HPDE6-E6E7 (cell line): Measurements from ENCODE around the gene FRMD4B.

Experiments
- DNase-seq: peaks from one replicate; pipeline ENCODE4 v3.0.0; 2011; ENCODE audit warnings: missing footprints; ENCODE audit errors: extremely low spot score

Gene FRMD4B

DNA sequence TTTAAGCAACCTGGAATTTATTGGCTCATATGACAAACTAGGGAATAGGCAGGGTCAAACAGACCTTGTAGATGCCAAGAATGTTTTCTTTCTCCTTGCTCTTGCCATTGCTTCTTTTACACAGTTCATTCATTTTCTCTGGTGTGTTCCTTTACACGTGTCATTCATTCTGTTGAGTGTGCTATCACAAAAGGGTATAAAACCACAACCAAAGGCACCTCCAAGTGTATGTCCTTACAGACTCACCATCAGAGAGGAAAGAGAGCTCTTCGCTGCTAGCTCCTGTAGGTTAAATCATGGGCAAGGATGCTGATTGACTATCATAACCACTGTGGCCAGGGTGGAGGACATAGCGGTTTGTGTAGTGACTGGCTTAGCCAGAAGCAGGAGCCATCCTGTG is 19.2 kb upstream of the FRMD4B start:
- no peak for DNase-seq

DNA sequence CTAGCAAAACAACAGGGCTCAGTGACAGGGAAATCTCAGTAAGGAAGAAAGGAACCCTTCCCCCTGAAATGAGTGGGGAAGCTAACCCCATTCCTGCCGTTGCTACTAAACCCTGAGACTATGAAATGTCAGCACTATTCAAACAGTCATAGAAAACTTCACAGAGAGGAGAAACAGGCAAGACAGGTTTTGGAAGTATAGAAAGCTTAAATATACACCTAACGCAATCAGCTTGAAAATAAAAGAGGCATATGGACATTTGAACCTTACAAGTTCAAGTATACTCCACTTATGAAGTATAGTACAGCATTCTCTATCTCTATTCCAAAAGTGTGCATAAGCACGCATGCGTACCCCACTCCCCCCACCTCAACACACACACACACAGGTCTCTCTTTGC is 17.6 kb upstream of the FRMD4B start:
- DNase-seq = peak; percentile 2

DNA sequence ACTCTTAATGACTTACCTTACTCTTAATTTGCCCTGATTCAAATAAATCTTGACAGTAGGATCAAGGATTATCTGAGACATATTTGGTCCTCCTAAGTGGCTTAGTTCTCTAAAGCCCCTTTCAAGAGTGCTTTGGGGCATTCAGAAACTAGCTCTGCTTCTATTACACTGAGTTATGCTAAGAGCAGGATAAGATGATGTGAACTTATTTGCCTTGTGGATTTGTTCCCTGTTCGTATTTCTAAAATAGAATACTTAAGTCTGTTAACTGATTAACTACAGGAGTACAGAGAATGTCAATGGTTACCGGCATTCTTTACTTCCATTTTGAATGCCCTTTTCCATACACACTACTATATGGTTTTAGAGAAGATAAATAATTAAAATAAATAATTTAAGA is 14.8 kb upstream of the FRMD4B start:
- DNase-seq = no peak

DNA sequence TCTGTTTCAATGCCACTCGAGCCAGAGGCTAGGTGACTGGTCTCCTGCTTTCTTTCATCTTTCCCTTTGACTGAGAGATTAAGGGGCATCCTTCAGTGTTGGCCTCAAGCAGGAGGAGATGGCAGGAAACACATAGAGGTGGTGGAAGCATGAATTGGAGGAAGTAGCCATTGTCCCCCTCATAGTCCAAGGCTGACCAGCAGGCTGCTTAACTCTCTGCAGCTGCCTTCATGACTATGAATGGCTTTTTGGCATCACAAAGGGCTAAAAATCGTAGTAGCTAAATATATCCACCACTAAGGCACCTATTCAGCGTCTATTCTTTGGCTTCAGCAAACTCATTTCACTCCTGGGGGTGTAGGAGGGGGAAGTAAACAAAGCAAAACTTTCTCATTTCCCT is 7.0 kb upstream of the FRMD4B start:
- DNase-seq = no peak

DNA sequence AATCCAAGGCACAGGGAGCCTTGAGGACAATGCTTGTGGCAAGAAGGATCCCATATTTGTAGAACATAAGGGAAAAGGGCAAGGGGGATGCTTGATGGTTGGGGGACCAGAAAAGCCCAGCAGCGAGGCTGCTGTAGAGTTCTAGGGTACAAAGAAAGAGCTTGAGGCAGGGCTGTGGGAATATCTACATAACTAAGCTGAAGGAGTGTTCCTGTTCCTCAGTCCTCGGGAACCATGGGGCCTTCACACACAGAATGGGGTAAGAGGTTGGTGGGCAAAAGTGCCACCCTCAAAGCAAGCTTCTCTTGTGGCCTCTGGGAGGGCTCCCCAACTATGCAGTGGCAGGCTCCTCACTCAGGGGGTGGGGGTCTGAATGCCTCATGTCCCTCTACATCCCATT is 6.5 kb upstream of the FRMD4B start:
- DNase-seq = no peak

DNA sequence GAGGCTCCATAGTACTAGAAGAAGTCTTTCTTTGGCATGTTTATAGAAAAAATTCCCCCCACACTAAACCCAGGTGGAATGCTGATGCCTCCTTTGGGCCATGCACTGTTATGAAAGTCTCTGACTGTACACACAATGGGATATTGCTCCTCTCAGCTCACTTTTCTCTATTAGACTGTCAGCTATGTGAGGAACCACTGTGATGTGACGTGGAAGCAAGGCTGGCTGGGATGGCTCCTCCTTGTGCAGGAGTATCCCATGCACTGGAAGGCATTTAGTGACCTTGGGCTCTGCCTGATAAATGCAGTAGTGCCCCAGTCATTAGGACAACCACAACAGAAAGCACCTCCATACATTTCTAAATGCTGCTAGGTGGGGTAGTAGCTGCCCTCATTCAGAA is 5.7 kb upstream of the FRMD4B start:
- no peak for DNase-seq

DNA sequence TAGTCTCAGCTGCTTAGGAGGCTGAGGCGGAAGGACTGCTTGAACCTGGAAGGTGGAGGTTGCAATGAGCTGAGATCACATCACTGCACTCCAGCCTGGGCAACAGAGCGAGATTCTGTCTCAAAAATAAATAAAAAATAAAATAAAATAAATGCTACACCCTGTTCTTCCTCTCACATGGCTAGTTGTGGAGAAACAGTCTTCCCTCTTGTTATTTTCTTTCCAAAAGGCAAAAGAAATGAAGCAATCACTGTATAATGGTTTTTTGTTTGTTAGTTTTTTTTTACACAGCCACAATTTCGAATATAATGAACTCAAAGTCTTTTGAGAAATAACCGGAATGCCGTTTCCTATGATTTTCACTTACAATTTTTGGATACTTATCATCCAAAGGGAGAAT is 4.9 kb upstream of the FRMD4B start:
- no peak for DNase-seq

DNA sequence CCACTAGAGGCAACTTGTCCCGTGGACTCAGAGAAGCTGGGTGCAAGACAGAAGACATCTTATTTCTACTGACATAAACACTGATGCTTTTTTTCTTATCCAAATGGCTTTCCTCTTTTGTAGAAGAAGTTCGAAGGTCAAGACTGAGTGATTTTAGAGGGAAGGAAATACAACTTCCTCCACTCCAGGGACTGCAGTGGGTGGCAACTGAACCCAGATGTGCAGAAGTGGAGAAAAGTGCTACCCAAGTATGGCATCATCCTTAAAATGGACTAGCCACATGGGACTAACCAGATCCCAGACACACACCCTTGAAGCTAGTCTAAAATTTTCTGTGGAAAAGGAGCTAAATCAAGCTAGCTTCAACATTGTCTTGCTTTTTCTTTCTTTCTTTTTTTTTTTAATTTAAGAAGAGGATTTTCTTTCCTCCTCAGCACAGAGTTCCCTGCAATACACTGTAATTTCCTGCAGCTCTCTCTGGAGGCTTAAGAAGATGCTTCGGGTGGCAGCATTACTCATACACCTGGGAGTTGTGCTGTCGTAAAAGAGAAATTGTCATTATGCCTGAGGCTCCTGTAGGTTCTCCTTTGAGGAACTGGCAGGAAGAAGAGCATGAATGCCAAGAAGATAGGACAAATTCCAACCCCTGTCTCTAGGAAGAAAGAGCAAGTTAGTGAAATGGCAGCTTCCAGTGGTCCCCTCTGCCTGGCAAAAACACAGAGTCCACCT is 3.8 kb upstream of the FRMD4B start:
- DNase-seq = no peak

DNA sequence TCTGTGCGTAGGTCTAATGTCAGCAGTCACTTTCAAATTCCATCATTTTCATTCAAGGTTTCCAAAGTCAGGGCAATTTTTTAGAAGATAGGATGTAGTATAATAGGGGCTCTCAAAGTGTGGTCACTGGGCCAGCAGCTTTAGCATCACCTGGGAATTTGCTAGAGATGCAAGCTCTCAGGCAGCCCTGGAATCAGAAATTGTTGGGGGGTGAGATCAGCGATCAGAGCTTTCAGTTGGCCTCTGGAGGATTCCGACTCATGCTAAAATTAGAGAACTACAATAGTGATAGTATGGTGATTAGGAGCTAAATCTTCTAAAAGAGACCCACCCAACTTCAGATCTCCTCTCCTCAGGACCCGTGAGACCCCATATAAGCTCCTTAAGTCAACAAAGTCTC is 2.4 kb upstream of the FRMD4B start:
- no peak for DNase-seq

DNA sequence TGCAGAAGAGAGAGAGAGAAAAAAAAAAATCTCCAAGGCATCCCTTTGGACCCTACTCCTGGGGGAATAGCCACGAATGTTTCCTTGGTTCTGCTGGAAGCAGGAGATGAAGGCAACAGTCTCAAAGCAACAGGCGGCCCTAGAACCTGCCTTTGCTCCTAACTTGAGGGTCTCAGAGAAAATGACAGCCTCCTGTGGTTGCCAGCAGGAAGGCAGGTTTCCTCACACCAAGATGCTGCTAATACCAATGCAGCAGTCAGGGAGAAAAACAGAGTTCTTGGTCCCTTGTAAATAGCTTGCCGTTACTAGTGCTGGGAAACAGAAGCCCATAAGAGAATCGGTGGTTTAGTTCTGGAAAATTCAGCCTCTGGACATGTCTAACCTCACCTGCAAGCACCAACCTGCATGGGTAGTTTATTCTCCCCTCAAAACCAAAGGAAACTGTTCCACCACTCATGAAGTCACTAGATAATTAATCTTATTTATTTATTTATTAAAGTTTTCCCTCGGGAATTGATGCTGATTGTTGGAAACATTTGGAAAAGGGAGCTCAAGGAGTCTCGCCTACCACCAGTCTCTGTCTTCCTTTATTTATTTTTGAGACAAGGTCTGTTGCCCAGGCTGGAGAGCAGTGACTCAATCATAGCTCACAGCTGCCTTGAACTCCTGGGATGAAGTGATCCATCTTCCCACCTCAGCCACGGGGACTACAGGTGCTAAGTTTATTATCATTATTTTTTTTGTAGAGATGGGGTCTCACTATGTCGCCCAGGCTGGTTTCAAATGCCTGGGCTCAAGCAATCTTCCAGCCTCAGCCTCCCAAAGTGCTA is 883 bp upstream of the FRMD4B start:
- DNase-seq = no peak

DNA sequence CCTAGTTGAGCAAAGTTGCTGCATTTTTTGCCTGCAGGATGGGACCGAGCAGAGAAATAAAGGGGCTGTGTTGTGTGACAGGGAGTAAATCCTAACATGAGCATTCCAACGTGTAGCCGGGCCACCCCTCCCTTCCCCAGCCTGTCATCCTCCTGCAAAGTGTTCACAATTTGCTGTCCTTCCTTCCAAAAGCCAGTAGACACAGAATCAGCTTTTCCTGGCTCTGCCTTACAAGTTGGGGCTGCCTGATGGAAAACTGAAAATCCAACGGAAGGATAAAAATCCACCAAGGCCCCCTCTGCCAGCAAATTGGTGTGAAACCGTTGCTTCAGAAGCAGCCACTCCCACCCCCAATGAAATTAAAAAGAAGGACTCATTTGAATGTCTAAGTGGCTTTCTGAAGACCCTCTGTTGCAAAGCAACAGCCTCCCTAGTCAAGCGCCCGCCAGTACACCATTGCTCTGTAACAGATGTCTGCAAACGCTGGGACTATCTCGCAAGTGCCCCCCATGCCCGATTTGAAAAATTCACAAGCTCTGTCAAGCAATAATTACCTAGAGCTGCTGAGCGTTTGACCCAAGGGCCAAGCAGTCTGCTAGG is 665 bp downstream of the FRMD4B start:
- no peak for DNase-seq

DNA sequence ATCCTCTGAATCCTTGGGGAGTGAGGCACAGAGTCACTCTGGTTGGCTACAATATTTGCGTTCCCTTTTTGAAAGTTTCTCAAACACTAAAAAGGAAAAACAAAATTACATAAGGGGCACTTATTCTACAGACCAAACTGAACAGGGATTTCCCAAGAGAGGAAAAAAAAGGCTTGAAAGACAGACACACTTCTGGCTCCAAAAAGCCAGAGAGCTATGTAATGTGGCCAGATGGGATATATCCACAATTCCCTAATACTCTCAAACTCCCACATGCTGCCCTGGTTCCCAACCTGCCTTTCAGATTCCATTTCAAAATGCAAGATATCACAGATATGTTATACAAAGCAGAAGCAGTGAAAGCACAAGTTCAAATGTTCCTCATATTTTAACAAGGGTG is 1.6 kb downstream of the FRMD4B start:
- DNase-seq = no peak

DNA sequence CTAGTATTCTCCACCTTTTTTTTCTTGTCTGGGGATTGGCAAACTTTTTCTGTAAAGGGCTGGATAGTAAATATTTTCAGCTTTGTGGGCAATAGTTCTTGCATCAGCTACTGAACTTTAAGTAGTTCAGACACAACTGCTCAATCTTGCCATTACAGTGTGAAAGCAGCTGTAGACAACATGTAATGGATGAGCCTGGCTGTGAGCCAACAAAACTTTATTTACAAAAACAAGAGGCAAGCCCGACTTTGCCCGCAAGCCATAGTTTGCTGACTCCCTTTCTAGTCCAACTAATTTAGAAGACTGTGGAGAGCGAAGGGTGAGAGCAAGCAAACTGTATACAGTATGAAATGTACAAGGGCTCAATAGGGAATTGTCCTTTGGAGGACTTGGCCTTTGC is 6.2 kb downstream of the FRMD4B start:
- DNase-seq = no peak

DNA sequence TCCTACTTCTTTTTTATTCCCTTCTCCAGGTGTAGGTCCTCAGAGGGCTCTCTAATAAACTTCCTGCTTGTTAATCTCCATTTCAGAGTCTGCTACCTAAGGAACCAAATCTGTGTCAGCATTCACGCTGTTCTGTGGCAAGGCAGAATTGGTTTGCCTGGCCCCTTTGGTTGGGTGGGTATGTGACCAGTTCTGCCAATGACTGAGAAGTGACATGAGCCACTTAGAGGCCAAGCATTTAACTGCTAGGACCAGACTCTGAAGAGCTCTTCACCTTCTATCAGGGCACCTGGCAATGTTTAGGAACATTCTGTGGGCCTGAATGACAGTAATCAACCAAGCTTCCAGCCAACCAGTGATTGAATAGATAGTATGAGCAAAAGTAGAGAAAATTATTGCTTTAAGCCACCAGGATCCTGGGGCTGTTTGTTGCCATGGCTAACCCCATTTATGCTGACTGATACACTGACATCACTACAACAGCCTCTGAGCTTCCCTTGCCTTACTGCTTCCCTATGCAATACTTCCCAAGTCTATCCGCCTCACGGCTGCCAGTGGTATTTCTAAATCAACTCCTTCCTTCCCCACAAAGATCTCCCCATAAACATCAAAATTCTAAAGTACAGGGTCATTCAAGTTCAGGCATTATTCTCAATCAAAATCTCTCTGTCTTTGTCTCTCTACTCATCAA is 7.6 kb downstream of the FRMD4B start:
- DNase-seq = no peak

DNA sequence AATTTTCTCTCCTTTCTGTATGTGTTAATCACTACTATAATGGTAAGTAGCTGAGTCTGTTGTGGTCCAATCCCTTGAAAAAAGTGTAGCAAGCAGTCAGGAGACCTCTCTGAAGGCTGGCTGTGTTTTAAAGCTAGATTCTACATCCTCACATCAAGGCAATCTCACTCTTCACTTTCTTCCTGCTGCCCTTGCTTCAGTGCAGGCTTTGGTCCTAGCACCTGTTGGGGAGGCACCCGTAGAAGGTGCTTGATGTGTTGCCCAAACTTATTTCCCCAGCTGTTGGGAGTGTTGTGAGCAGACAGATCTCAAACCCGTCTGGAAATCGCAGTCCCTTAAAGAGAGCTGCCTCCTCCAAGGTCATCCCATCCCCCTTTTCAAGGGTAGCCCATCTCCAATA is 8.6 kb downstream of the FRMD4B start:
- DNase-seq = no peak

DNA sequence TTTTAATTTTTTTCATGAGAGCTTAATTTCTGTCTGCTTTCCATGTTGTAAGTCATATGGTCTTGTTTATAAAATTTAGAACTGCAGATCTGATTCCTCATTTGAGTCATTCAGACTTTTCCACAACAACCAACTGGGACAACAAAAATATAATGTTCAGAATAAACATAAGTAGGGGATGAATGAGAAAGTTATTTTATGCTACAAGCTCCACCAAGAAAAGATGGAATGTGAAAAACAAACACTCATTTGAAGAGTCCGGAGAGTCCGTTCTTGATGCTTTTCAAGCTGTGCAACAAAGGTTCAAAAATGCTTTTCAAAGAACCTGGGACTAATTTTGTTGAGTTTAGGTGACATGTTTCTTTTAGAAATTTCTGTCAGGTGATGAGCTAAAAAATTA is 9.2 kb downstream of the FRMD4B start:
- no peak for DNase-seq

DNA sequence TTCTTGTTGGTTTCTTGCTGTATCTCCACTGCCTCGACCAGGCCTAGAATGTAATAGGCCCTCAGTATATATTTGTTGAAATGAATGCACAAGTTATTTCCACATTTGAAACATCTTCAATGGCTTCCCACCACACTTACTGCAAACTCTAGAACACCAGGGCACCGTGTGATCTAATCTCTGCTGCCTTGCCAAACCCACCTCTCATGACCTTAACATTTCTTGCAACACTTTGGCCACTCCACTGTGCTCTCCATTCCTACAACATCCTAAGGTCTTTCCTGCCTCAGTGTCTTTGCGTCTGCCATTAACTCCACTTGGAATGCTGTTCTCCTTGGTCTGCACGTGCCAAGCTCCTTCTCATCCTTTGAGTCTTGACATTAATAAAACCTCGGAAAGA is 14.1 kb downstream of the FRMD4B start:
- DNase-seq = no peak

DNA sequence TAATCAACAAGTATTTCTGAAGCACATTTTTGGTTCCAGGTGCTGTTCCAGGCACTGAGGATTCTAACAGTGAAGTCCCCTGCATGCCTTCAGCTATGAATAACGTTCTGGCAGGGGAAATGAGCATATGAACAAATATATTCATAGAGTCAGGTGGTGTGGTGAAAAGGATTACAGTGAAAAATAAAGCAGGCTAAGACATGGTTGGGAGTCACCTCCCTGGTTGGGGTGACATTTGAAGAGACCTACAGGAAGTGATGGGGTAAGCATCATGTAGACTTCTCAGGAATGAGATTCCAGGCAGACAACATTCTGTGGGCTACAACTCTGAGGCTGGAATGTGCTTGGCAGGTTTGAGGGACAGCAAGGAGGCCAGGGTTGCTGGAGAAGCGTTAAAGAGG is 15.0 kb downstream of the FRMD4B start:
- no peak for DNase-seq

DNA sequence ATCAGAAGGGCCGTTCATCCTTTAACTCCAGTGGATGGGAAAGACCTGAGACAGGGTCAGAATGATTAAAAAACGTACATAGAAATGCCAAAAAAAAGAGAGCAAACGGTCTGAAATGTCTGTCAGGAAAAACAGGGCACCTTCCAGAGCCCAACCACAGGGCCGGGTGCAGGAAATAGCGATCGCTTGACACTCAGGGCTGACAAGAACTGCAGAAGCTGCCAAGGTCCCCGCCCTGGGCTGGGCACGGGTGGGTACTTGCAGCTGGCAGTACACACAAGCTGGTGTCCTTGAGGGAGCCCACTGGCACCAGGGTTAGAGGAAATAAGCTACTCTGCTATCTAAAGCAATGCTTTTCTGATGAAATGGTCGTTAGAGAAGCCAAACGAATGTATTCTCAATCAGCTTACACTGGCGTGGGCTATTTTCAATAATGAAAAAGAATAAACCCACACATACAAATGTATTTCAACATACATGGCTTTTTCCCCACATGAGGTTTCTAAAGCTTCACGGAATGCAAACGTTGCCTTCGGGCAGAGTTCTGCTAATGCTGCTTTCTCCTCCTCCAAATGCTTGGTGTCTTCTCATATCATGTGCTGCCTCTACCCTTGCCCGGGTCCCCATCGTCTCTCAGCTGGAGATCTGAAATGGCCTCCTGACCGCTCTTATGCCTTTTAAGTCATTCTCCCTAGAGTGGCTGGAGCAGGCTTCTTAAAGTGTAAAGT is 15.6 kb downstream of the FRMD4B start:
- peak; percentile 8 for DNase-seq

DNA sequence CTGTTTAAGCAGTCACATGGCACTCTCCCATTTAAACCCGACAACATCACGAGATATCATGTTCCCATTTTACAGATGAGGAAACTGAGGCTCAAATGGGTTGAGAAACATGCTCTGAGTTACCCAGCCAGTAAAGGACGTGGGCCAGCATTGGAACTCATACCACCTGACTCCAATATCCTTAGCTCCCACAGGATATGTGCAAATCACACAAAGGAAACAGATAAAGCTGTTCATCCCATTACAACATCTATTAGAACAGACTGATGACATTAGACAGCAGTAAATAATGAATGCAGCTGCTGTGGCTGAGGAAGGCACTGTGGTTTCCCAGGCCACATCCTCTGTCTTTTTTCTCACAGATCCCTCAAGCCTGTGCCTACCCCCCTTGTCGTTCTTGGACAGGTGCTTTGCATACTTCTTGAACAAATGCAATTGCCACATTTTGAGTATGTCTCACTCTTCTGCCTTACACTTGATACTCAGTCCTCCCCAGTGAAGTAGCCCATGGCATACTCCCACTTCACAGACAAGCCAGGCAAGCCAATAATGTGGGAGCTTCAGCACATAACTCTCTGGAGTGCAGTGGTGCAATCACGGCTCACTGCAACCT is 17.7 kb downstream of the FRMD4B start:
- DNase-seq = no peak

DNA sequence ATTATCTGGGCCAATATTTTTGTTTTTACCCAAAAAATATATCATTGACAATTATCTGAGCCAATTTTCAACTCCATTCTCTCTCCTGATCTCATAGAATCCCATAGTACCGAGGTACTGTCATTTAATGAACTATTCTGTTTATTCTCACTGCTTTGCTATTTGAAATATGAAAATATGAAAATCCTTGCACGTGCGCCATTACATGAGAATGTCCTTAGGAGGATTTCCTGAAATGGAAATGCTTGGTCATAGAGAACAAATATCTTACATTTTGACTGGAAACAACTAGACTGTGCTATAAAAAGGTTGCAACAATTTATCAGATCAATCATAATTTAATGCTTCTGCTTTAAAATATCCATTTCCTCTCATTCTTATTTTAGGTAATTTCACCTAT is 18.3 kb downstream of the FRMD4B start:
- DNase-seq = no peak
